Measurements from ENCODE around the gene KCND2. TPM values are rescaled to one million over a fixed set of nuclear protein-coding genes. Genes with fewer than 3 reads are reported as not detected.

The KCND2 gene
- total RNA-seq, 1 donor from 2014 or later, result 0.61 TPM

DNA sequence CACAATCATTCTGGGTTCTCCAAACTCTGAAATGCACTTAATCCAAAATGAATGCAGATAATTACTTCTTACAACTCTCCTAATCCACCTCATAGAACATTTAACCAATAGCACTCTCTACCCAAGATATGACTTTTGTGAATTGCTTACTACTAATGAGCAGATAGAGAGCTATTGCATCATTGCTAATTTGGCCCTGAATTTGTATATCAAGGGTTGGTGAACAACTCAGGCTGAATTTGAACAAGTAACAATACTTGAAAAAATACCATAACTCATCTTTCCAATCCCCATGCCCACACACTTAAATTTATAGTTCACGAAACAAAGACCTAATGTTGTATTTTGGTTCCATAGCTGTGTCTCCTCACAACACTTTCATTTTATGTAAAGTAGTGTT is 339.0 kb downstream of the KCND2 start:
- Histone ChIP-seq H3K36me3 (no peaks in the 10 kb centered on the region), H3K27ac (no peak overlapping the region), H3K9me3 (no peaks in the 10 kb centered on the region), H3K4me1 (no peaks in the 10 kb centered on the region), H3K4me3 (no peak overlapping the region), H3K27me3 (no peaks in the 10 kb centered on the region)
- DNase-seq, result no peak
- TF ChIP-seq, protein P1, sequence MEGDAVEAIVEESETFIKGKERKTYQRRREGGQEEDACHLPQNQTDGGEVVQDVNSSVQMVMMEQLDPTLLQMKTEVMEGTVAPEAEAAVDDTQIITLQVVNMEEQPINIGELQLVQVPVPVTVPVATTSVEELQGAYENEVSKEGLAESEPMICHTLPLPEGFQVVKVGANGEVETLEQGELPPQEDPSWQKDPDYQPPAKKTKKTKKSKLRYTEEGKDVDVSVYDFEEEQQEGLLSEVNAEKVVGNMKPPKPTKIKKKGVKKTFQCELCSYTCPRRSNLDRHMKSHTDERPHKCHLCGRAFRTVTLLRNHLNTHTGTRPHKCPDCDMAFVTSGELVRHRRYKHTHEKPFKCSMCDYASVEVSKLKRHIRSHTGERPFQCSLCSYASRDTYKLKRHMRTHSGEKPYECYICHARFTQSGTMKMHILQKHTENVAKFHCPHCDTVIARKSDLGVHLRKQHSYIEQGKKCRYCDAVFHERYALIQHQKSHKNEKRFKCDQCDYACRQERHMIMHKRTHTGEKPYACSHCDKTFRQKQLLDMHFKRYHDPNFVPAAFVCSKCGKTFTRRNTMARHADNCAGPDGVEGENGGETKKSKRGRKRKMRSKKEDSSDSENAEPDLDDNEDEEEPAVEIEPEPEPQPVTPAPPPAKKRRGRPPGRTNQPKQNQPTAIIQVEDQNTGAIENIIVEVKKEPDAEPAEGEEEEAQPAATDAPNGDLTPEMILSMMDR (IDR thresholded peaks at IDR 0.05), result no peak
- no peak for ATAC-seq
- intact Hi-C loops (cut with DNase I), result no loop called here

DNA sequence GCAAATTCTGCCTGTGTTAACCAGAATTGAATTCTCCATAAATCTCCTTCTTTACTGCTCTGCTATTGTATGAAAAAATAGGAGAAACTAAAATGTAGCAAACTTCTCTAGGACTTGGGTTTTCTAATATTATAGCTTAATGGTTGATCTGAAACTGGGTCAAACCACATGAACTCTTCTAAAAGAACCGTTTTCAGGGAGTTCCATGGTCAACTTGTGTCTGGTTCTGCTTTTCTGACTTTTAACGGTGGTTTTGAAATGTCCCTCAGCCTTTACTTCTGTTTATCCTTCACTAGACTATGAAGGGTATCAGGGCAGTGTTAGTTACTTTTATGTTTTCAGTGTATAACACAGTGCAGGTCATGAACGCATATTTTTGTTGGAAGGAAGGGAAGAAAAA is 342.7 kb downstream of the KCND2 start:
- H3K4me3 ChIP-seq, result no peak overlapping the region
- no peak overlapping the region for H3K27ac ChIP-seq
- no peaks in the 10 kb centered on the region for H3K9me3 ChIP-seq
- H3K4me1 ChIP-seq, result no peaks in the 10 kb centered on the region
- no peaks in the 10 kb centered on the region for H3K36me3 ChIP-seq
- no peaks in the 10 kb centered on the region for H3K27me3 ChIP-seq
- intact Hi-C loops (cut with DNase I), result no loop called here
- TF ChIP-seq, protein P1 (IDR thresholded peaks at IDR 0.05), result no peak
- no peak for ATAC-seq
- no peak for DNase-seq

DNA sequence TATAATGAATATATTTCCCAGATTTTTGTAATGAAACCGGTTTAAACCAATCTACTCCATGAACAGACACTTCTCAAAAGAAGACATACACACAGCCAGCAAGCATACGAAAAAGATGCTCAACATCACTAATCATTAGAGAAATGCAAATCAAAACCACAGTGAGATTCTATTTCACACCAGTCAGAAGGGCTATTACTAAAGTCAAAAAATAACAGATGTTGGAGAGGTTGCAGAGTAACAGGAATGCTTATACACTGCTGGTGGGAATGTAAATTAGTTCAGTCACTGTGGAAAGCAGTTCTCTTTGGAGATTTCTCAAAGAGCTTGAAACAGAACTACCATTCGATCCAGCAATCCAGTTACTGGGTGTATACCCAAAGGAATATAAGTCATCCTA is 344.3 kb downstream of the KCND2 start:
- Histone ChIP-seq H3K9me3 (no peaks in the 10 kb centered on the region), H3K27me3 (no peaks in the 10 kb centered on the region), H3K4me3 (no peak overlapping the region), H3K27ac (no peak overlapping the region), H3K4me1 (no peaks in the 10 kb centered on the region), H3K36me3 (no peaks in the 10 kb centered on the region)
- ATAC-seq (no peak), DNase-seq (no peak)
- TF ChIP-seq, protein P1 (IDR thresholded peaks at IDR 0.05), result no peak
- intact Hi-C loops (cut with DNase I), result no loop called here

DNA sequence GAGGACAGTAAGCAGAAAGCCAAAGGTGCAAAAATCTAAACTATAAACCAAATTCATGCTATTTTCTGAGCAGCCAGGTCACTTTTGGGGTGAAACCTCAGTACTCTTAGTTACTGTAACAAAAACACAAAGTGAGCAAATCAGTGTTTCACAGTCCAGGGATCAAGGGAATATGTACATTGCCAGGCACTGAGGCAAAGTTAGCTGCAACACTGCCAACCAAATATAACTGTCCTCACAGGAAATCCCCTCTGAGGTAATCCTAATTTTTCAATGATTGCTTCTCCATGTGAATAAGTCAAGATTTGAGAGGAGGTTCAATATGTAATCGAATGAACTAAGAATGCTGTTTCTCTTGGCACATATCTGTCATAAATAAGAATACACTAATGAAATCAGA is 355.3 kb downstream of the KCND2 start:
- Histone ChIP-seq H3K36me3 (no peaks in the 10 kb centered on the region), H3K9me3 (no peaks in the 10 kb centered on the region), H3K27ac (no peak overlapping the region), H3K4me1 (no peaks in the 10 kb centered on the region), H3K4me3 (no peak overlapping the region), H3K27me3 (no peaks in the 10 kb centered on the region)
- TF ChIP-seq, protein P1 (IDR thresholded peaks at IDR 0.05), result no peak
- DNase-seq (no peak), ATAC-seq (no peak)
- intact Hi-C loops (cut with DNase I), result no loop called here

DNA sequence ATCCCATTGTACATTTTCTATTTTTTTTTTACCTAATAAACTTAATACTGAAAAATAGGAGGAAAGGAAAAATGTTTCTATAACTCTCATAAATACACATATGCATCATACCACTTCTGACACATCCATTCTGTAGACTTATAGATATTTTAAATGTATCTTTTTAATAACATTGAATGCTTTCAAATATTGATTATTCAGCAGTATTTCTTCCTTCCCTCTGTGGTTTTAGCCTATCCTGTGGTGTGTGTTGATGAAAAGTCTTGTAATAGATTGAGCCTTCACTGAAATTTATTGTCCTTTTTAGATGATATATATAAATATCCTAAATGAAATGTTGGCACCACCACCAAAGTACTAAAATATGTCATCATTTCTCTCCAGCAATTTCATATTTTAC is 366.9 kb downstream of the KCND2 start:
- Histone ChIP-seq H3K36me3 (no peaks in the 10 kb centered on the region), H3K27ac (no peak overlapping the region), H3K27me3 (no peaks in the 10 kb centered on the region), H3K4me1 (no peaks in the 10 kb centered on the region), H3K9me3 (no peaks in the 10 kb centered on the region), H3K4me3 (no peak overlapping the region)
- DNase-seq, result no peak
- intact Hi-C loops (cut with DNase I), result no loop called here
- no peak for ATAC-seq
- TF ChIP-seq, protein P1 (IDR thresholded peaks at IDR 0.05), result no peak

DNA sequence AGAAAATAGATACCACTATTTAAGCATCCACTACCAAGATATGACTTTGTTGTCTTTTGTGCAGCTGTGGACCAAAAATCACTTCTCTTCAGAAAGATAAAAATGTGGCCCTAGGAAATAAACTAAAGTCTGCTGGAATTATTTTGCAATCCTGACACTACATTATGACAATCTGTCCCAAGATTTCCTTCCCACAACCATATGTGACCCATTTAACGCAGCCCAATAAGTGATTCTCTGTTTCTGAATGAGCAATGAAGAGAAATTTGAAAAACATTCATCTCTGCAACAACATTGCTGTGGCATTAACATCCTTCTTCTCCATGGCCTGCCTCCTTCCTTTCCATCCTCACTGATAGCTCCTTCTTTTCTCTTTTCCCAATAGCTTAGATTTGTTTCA is 373.0 kb downstream of the KCND2 start:
- Histone ChIP-seq H3K4me1 (no peaks in the 10 kb centered on the region), H3K9me3 (no peaks in the 10 kb centered on the region), H3K27me3 (no peaks in the 10 kb centered on the region), H3K36me3 (no peaks in the 10 kb centered on the region), H3K27ac (no peak overlapping the region), H3K4me3 (no peak overlapping the region)
- no peak for ATAC-seq
- intact Hi-C loops (cut with DNase I), result no loop called here
- DNase-seq, result no peak
- TF ChIP-seq, protein P1 (IDR thresholded peaks at IDR 0.05), result no peak
